WTC11 (cell line): ENCODE results near the gene SNAI1. TPM values are rescaled to one million over a fixed set of nuclear protein-coding genes. Genes with fewer than 3 reads are reported as not detected.
A peak's percentile ranks its signal among the peaks of the same experiment; 100 is the strongest.

ENCODE experiments used
- ATAC-seq: fragments of 200-7000 bp; cut with Tn5 transposase; 2 replicates; pipeline ENCODE4 v1.10.0; 2021; ENCODE audit warnings: mild to moderate bottlenecking, moderate library complexity
- CTCF ChIA-PET: fragments of 300-600 bp; sonication (Branson Sonifier 250); formaldehyde crosslinking; loops from one replicate; lab custom pipeline; 2021; ENCODE audit warnings: antibody characterized with exemption; lab: Charles Lee
- POLR2A ChIA-PET: fragments of 350-600 bp; sonication (Branson Sonifier 250); formaldehyde crosslinking; loops from one replicate; lab custom pipeline; 2021; ENCODE audit warnings: antibody characterized with exemption; lab: Charles Lee
- DNase-seq: peaks from one replicate; pipeline ENCODE4 v3.0.0; 2021; ENCODE audit warnings: low spot score
- H3K27ac Mint-ChIP-seq: 2 replicates; pipeline ENCODE4 v1.8.0; 2021; ENCODE audit warnings: mixed read lengths
- H3K27me3 Mint-ChIP-seq: 2 replicates; pipeline ENCODE4 v1.8.0; 2021; ENCODE audit warnings: low read depth, mild to moderate bottlenecking, moderate library complexity, mixed read lengths
- H3K36me3 Mint-ChIP-seq: 2 replicates; pipeline ENCODE4 v1.8.0; 2021; ENCODE audit warnings: mixed read lengths
- H3K4me1 Mint-ChIP-seq: 2 replicates; pipeline ENCODE4 v1.8.0; 2022; ENCODE audit warnings: mixed read lengths
- H3K4me3 Mint-ChIP-seq: 2 replicates; pipeline ENCODE4 v1.8.0; 2021; ENCODE audit warnings: mild to moderate bottlenecking, moderate library complexity, mixed read lengths
- H3K9me3 Mint-ChIP-seq: 2 replicates; pipeline ENCODE4 v1.8.0; 2021; ENCODE audit warnings: mixed read lengths
- AFF4 ChIP-seq: sonication (generic); formaldehyde crosslinking; IDR thresholded peaks from 2 replicates; pipeline ENCODE4 v1.8.1; 2023; ENCODE audit warnings: mild to moderate bottlenecking, missing genetic modification reagents, borderline replicate concordance
- ATF1 ChIP-seq: sonication (generic); formaldehyde crosslinking; IDR thresholded peaks from 2 replicates; pipeline ENCODE4 v1.8.1; 2023; ENCODE audit warnings: mild to moderate bottlenecking, moderate library complexity, missing genetic modification reagents
- ATF3 ChIP-seq: sonication (generic); formaldehyde crosslinking; conservative IDR thresholded peaks from 2 replicates; pipeline ENCODE4 v1.8.1; 2022; ENCODE audit warnings: mild to moderate bottlenecking, missing genetic modification reagents
- HMGXB4 ChIP-seq: sonication (generic); formaldehyde crosslinking; IDR thresholded peaks from 2 replicates; pipeline ENCODE4 v1.8.1; 2023; ENCODE audit warnings: mild to moderate bottlenecking, moderate library complexity, missing genetic modification reagents
- JUN ChIP-seq: sonication (generic); formaldehyde crosslinking; IDR thresholded peaks from 2 replicates; pipeline ENCODE4 v1.8.0; 2023; ENCODE audit warnings: mild to moderate bottlenecking, missing genetic modification reagents
- KAT7 ChIP-seq: sonication (generic); formaldehyde crosslinking; IDR thresholded peaks from 2 replicates; pipeline ENCODE4 v1.8.1; 2023; ENCODE audit warnings: missing genetic modification reagents, mild to moderate bottlenecking, borderline replicate concordance
- MXD4 ChIP-seq: fragments of 250-450 bp; sonication (Bioruptor Pico); IDR thresholded peaks from 2 replicates; pipeline ENCODE4 v1.8.0; 2021; ENCODE audit warnings: mild to moderate bottlenecking, moderate library complexity, borderline replicate concordance
- MYBL2 ChIP-seq: sonication (generic); formaldehyde crosslinking; IDR thresholded peaks from 2 replicates; pipeline ENCODE4 v1.8.1; 2023; ENCODE audit warnings: mild to moderate bottlenecking, moderate library complexity, missing genetic modification reagents
- NR2C2 ChIP-seq: sonication (generic); formaldehyde crosslinking; IDR thresholded peaks from 2 replicates; pipeline ENCODE4 v1.8.0; 2022; ENCODE audit warnings: mild to moderate bottlenecking, missing genetic modification reagents
- SMAD3 ChIP-seq: sonication (generic); formaldehyde crosslinking; IDR thresholded peaks from 2 replicates; pipeline ENCODE4 v1.8.0; 2022; ENCODE audit warnings: missing genetic modification reagents, mild to moderate bottlenecking, borderline replicate concordance
- TCF7 ChIP-seq: sonication (generic); formaldehyde crosslinking; IDR thresholded peaks from 2 replicates; pipeline ENCODE4 v1.8.0; 2022; ENCODE audit warnings: mild to moderate bottlenecking, low read depth, missing genetic modification reagents, moderate library complexity
- USF1 ChIP-seq: sonication (generic); formaldehyde crosslinking; IDR thresholded peaks from 2 replicates; pipeline ENCODE4 v1.8.0; 2022; ENCODE audit warnings: mild to moderate bottlenecking, missing genetic modification reagents
- ZBTB43 ChIP-seq: sonication (generic); formaldehyde crosslinking; IDR thresholded peaks from 2 replicates; pipeline ENCODE4 v1.8.1; 2023; ENCODE audit warnings: mild to moderate bottlenecking, missing genetic modification reagents
- ZNF317 ChIP-seq: sonication (generic); formaldehyde crosslinking; IDR thresholded peaks from 2 replicates; pipeline ENCODE4 v1.8.1; 2023; ENCODE audit warnings: low read depth, mild to moderate bottlenecking, moderate library complexity, missing genetic modification reagents, borderline replicate concordance
- ZNF425 ChIP-seq: fragments of 250-450 bp; sonication (Bioruptor Pico); conservative IDR thresholded peaks from 2 replicates; pipeline ENCODE4 v1.9.0; 2021; ENCODE audit warnings: mild to moderate bottlenecking
- total RNA-seq: library from RNA; stranded (reverse); gene quantifications from 3 replicates; pipeline ENCODE4 v1.2.3, GENCODE V29; 2021

The SNAI1 gene
- total RNA-seq, 1 experiment from 2014 or later = 7.9 TPM

GRCh38 chr20:49985617-49986016 lies 2.8 kb downstream of the SNAI1 start (continued):
- no peak for TF ChIP-seq HMGXB4

GRCh38 chr20:49986049-49986448 lies 3.3 kb downstream of the SNAI1 start:
- ATAC-seq = no peak
- DNase-seq = no peak
- Mint-ChIP-seq H3K27me3 (peaks cover 17% of the 10 kb centered on the region), H3K4me1 (peaks cover 89% of the 10 kb centered on the region)
- CTCF ChIA-PET = interaction anchor here (0.6 to 1.1 kb wide), 3 partner anchors 85 to 875 kb away, joined by 3 to 7 read pairs (median 4); no protein-coding TSS in a partner anchor
- TF ChIP-seq ZBTB43 (CRISPR knock-in tag) (no peak), ATF3 (CRISPR knock-in tag) (no peak), ZNF317 (no peak), SMAD3 (CRISPR knock-in tag) (no peak), MXD4 (CRISPR knock-in tag) (no peak), KAT7 (CRISPR knock-in tag) (no peak), JUN (CRISPR knock-in tag) (no peak), NR2C2 (CRISPR knock-in tag) (no peak), ATF1 (CRISPR knock-in tag) (no peak), USF1 (CRISPR knock-in tag) (no peak), MYBL2 (CRISPR knock-in tag) (no peak), AFF4 (CRISPR knock-in tag) (no peak), ZNF425 (CRISPR knock-in tag) (no peak), TCF7 (no peak)
- TF ChIP-seq, all 79 proteins: peak for 0
- POLR2A ChIA-PET = no interaction called here
- Mint-ChIP-seq H3K27ac (no peak overlapping the region), H3K9me3 (no peaks in the 10 kb centered on the region), H3K36me3 (peaks cover 5% of the 10 kb centered on the region; the same call in 1 of the 2 replicates), H3K4me3 (peak overlapping the region; percentile 16)
